ENCODE measurements around the gene ZBED2.

ZBED2 gene

DNA sequence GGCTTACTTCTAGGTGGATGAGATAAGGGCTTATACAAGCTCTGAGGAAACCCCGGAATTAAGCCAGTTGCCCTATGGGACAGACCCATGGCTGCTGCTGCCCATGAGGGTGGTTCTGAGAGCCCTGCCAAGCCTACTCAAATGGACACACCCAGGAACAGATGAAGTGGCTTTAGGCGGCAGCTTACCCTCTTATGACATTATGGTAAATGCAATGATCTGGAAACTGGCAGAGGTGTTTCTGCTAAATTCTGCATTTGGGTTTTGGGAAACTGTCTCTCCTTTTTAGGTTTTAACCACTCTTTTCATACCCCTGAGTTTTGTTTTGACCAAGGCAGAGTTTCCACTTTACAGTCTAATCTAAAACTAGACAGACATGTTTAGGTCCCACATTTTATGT is 9.0 kb upstream of the ZBED2 start:
- DNase-seq (ENCODE audit: low read depth in 2 of 2) = no peak

DNA sequence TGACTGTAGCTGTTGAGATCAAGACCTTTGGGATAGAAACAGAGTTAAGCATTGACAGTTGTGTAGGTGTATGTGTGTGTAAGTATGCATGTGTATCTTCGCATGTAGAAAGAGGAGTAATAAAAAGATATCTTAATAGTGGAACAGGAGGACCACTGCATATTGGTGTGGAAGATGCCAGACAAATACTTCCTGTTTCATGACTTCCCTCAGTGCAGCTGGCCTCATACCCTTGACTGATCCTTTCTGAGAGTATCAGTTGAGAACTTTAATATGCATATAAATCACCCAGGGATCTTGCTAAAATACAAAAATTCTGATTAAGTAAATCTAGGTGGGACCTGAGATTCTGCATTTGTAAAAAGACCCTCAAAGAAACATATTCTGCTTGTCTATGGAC is 8.5 kb upstream of the ZBED2 start:
- no peak for DNase-seq (ENCODE audit: low read depth in 2 of 2)

DNA sequence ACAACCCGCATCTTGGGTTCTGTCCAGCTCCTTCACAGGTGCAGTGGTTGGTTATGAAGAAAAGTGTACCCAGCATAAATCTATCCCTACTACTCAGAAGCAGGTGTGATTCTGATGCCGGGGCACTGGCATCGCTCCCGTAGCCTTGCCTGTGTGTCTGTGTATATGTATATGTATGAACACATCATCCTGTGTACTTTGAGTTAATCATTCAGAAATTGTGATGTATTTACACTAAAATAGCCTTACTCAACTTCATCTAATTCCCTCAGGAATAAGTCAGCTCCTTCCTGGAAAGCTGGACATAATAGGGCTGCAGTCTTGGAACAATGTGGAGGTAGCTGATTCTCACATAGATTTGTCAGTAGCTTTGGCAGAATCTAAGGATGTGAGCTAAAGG is 6.7 kb upstream of the ZBED2 start:
- no peak for DNase-seq (ENCODE audit: low read depth in 2 of 2)

DNA sequence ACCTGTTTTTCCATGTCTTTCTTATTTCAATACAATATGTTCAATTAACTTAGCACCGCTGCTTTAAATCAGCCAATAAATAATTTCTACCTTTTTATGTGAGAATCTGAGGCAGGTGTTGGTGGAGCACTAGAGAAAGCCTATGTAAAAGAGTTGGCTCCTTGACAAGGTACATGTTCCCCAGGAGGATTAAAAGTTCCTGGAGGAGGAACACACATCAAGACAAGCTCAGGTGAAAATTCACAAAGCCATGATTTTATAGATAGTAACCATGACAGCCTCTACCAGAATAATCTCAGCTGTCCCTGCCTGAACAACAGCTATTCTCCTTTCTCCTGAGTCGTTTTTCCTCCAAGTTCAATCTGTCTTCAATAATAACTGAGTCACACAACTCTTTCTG is 3.4 kb upstream of the ZBED2 start:
- no peak for DNase-seq (ENCODE audit: low read depth in 2 of 2)

DNA sequence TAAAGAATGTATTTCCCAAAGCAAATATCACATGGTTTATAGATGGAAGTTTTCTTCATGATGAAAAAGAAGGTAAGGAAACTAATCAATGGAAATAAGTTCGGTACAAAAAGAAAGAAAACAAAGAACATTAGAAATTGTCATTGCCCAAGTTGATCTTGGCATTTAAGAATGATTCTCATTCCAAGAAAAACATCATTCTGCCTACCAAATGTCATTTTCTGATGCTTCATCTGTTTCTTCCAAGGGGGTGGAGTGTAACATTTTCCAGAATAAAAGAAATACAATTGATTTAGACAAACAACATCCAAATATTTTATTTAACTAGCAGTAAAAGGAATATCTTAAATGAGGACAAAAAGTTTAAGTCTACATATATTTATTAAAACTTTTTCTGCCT is 3.0 kb upstream of the ZBED2 start:
- DNase-seq (ENCODE audit: low read depth in 2 of 2) = no peak

DNA sequence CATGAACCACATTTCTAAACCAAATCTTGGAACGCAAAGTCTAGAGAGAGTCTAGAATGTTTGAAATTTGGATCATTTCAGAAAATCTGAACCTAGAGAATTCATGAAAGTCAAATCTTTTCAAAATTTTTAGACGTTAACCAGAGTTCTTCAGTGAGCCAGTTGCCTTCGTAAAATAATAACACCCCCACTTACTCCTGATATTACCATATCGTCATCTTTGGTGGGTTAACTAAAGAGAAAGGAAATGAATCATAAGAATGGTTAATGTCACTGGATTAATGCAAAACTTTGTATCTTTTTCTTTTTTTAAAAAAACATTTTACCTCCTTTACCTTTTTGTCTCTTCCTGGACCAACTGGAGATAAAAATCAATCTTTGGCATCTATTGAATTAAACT is 1.2 kb upstream of the ZBED2 start:
- DNase-seq (ENCODE audit: low read depth in 2 of 2) = no peak

DNA sequence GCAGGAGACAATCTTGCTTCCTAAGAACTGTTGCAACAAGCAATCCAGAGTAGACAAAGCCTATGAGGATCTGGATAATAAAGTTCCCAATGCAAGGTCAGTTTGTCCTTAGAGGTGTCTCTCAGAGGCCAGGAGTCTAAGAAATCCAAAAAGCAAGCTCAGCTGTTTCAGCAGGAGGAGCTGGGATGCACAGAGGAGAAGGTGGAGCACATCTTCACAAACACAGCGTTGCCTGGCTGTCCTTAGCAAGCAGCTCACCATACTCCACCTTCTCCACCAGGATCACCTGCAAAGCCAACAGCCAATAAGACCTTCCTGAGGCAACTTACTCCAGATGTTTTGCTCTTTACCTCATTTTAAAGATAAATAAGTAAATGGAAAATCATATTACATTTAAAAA is 365 bp downstream of the ZBED2 start:
- no peak for DNase-seq (ENCODE audit: low read depth in 2 of 2)

DNA sequence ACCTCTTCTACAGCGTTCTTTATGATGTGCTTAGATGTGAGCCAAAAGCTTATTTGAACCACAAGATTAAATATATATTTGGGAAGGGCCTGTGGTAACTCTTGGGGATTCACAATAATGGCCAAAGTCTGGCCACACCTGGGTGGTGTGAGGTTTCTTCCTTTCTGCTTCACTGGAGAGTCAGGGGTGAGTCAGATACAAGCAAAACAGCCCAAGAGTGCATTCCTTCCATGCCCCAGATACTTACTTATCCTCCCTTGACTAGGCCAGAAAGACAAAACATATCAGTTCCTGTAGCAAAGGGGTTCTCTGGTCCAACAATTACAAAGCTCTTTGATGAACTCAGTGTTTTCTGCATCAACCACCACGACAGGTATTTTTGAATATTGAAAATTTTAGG is 941 bp downstream of the ZBED2 start:
- DNase-seq (ENCODE audit: low read depth in 2 of 2) = no peak

DNA sequence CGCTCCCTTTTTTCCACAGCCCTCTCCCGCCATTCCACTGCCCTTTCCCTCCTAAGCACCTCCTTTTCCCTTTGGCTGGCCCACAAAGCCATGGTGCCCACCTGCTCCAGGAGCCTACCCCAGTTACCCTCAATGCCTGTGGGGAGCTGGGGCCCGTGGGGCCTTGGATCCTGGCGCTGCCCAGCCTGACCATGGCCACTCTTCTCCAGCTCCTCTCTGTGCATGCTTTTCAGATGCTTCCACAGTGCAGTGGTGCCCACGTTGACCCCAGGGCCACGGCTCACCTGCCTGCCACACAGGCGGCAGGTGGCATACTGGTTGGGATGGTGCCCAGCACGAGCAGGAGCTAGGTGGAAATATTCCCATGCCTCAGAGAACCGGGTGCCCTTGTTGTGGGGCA is 1.5 kb downstream of the ZBED2 start:
- DNase-seq (ENCODE audit: low read depth in 2 of 2) = no peak

DNA sequence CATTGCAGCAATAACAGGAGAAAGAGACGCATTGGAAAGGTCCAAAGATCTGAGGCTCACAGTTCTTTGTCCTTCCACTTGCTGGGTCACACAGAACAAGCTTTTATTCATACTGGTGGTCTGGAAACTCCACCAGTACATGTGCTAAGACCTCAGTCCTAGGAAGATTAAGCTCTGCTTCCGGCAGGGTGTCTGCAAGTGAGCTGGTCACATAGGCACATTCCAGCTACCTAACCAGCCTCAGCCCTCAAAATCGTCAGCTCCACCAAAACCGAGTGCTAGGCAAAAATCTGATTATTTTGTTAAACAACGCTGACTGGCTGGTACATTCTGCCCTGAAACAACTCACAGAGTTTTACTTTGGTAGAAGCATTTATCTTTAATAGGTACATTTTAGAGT is 2.2 kb downstream of the ZBED2 start:
- DNase-seq (ENCODE audit: low read depth in 2 of 2) = no peak

DNA sequence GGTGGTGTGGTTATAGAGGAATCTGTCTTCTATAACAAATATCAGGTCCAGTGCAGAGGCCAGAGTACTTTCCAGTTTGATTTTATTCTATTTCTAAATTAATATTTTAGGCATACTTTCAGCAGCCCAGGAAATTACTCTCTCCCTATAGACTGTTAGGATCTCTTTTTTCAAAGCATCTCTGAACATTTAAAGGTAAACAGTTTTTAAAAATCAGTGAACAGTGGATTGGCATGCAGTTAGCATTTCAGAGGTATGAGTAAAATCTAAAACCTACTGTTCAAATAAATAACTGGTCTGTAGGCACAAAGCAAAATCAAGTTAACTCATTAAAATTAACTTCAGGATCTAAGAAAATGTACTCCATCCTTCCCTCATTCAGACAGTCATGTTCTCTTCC is 3.0 kb downstream of the ZBED2 start:
- DNase-seq (ENCODE audit: low read depth in 2 of 2) = no peak

DNA sequence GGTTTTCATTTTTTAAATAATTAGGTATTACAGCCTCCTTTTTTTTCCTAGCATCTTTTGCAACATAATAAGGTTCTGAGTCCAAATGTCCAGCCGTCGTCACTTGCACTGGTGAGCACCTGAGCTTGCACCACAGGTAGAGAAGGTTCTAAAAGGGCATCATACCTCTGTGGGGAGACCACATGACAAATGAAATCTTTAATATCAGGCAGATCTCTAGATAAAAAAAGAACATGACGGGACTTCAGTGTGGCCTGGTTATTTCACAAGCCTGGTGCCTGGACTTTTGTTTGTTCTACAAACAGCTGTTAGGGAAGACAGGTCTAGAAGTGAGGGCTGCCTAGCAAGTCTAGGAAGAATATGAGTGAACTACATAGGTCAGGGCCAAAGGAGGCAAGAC is 3.6 kb downstream of the ZBED2 start:
- DNase-seq (ENCODE audit: low read depth in 2 of 2) = no peak

DNA sequence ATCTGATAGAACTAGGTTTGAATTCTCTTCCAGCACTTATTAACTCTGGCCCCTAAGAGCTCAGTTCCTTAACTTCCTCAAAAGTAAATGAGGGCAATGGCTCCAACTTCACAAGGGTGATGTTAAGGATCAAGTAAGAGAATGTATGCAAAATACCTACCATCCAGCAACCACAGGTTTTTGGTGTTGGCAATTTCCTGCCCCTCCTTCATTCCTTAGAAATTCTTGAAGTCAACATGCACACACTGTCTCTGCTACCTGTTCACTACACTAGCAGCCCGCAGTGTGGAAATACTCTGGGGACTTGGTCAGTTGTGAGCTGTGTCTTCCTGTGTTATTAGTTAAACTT is 5.0 kb downstream of the ZBED2 start:
- no peak for DNase-seq (ENCODE audit: low read depth in 2 of 2)

DNA sequence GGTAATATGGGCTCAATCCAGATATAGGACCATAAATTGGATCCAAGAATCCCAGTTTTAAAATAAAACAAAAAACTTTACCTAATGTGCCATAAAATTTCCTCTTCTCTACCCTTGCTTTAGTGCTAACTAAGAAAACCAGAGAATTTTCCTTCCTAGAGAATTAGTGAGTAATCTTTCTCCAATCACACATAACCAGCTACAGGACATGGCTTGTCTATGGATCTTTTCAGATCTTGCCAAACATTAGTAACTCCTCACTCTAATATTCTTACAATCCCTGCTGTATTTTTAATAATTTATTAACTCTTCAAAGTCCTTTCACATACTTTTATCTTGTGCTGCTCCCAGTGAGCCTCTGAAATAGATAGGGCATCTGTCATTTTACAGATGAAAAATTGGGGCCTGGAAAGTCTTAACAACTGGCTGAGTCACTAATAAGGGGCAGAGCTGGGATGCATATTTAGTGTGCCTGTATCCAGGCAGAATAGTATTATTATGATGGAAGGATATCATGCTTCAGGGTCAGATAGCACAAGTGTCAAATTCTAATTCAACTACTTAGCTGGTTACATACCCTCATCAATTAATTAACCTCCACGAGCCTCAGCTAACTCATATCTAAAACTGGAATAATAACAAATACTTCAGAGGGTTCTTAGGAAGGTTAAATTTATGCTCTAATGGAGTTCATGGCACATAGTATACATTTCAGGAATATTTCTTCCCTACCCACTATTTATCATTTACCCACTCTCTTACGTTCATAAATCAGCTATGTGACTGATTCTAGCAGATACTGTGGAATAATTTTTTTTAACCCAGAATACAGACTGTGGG is 5.6 kb downstream of the ZBED2 start:
- DNase-seq (ENCODE audit: low read depth in 2 of 2) = no peak

DNA sequence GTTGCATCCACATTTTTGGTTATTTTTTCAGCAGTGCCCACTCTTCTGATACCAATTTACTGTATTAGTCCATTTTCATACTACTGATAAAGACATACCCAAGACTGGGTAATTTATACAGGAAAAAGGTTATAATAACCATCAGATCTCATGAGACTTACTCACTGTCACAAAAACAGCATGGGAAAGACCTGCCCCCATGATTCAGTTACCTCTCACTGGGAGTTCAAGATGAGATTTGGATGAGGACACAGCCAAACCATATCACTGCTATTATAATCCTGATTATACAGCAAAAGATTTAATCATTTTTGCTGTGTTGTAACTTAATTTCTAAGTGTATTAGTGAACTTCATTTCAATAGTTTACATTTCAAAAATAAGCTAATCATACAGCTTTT is 6.6 kb downstream of the ZBED2 start:
- DNase-seq (ENCODE audit: low read depth in 2 of 2) = no peak

DNA sequence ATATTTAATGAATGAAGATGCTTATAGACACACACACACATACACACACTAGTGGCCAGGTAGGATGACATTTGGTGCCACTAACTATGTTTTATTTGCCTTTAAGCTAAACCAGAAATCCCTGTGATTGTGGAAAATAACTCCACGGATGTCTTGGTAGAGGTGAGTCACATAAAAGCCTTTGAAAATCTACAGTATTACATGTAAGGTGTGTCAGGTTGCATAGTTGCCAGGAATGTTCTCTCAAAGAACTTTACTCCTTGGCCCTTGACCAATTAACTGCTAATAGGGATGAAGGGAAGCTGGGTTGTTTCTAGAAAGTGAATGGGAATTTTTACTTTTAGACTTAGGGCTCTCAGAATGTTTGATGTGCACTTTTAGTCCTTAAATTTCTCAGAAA is 9.9 kb downstream of the ZBED2 start:
- no peak for DNase-seq (ENCODE audit: low read depth in 2 of 2)

DNA sequence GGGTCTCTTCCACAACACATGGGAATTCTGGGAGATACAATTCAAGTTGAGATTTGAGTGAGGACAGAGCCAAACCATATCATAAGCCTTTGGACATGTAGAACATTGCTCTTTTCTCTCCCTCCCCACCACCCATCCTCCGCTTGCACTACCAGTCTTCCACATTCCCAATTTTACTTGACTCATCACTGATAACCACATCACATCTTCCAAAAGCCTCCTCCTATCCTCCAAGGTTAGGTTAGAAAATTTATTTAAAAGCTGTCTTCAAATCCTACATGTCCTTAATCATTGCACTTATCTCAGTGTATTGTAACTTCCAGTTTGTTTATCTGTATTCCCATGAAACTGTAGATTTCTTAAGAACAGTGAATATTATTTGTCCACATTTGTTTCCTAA is 10.4 kb downstream of the ZBED2 start:
- no peak for DNase-seq (ENCODE audit: low read depth in 2 of 2)

DNA sequence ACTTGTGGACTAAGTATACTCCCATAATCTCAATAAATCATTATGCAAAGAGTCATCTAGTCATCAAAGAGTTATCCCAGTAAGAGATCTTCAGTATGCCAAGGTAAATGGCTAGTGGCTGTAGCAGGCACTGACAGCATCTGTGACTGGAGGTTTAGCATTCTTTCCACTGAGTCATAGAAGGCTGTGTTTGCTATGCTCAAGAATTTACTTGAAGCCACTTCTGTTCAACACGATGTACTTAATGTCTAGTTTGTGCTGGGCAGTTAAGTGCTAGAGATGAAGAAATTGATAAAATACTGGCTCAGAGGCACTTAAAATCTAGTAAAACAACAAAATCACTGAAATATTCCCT is 13.0 kb downstream of the ZBED2 start:
- no peak for DNase-seq (ENCODE audit: low read depth in 2 of 2)

DNA sequence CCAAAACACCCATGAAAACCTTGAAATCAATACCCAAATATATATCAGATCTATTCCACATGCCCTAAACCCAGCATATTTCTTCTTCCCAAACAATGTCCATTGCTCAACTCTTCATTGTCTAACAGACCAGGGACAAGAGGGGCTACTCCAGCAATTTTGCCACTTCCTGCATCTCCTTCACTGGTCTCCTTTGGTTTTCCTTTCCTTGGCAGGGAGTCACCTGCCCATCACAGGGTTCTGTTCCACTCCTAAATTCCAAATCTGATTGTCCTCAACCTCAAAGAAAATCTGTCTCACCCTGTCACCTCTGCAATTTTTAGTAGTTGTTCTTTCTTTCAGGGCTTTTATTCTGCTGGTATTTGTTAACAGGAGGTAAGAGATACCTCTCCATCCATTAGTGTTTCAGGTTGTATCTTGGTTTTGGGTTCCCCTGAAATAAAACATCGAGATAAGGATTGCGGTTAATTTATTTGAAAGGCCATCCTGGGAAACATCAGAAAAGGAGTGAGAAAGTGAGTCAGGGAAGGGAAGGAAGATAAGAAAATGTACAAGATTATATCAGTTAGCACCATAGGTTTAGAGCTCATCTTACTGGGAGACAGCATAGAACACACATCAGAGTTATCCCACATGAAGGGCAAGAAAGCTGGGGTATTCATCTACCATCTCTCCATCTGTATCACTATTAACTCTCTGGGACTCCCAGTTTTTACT is 13.6 kb downstream of the ZBED2 start:
- DNase-seq (ENCODE audit: low read depth in 2 of 2) = no peak

DNA sequence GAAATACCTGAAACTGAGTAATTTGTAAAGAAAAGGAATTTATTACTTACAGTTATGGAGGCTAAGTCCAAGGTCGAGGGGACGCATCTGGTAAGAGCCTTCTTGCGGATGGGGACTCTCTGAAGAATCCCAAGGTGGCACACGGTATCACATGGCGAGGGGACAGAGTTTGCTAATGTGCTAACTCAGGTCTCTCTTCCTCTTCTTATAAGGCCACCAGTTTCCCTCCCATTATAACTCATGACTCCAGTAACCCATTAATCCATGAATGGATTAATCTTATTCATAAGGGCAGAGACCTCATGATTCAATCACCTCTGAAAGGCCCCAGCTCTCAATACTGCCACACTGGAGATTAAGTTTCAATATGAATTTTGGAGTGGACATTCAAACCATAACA is 15.7 kb downstream of the ZBED2 start:
- no peak for DNase-seq (ENCODE audit: low read depth in 2 of 2)

DNA sequence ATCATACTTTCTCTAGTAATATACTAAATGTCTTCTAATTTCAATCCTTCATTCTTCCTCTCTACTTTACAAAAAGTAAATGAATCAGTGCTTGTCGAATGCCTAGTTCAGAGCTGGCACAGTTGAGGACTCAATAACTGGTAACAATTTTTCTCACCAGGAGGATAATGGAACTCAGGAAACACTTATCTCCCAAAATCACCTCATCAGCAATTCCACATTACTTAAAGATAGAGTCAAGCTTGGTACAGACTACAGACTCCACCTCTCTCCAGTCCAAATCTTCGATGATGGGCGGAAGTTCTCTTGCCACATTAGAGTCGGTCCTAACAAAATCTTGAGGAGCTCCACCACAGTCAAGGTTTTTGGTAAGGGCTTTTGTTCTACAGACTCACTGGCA is 16.3 kb downstream of the ZBED2 start:
- DNase-seq (ENCODE audit: low read depth in 2 of 2) = no peak

DNA sequence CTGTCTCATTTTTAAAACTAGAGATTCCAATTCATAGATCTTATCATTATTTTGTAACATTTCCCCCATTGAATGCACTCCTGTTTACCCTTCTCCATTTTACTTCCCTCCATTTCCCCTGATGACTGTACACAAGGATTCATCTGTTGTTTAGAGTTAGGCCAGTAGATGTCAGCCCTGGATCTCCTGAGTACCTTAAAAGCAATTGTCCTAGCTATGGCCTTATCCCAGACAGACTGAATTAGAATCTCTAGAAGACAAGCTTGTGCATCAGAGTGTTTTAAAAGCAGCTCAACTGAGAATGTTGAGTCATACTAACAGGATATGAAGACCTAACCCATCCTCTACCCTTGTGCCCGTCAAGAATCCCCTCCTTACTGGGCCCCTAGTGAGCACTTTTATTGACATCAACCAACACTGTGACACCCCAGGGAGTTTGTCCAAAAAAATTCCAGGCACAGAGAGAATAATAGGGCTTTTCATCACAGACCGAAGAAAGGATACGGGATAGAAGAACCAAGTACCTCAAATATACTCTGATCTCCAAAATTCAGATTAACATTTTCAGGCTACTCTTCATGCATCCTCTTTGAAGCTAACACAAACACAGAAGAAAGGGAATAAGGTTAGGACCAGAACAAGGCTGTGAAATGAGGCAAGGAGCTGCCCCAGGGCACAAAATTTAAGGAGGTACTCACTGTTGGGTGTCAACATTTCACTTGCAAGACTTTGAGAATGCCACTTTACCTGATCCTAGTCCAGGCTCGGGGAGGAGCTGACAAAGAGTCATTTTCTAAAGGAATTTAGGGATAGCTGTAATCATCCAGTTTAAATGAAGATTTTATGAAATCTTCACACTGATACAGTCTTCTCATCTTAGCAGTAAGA is 17.1 kb downstream of the ZBED2 start:
- no peak for DNase-seq (ENCODE audit: low read depth in 2 of 2)

DNA sequence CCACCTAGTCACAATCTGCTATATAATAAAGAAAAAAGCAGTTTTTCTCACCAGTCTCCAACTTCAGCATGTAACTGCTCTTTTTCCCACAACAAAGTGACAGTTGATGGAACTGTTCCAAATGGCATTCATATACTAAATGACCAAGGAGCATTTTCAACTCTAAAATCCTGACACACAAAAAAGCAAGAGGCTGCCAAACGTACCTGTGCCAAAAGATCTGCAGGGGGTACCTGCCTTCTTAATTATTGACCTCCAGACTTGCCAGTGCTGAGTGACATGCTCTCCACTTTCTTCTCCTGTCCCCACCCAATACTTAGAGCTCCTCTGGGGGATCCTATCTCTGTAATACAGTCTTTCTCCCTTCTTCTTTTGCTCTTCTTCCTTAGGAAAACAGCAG is 18.0 kb downstream of the ZBED2 start:
- no peak for DNase-seq (ENCODE audit: low read depth in 2 of 2)

Data from activated CD8-positive, alpha-beta memory T cell treated with anti-CD3 and anti-CD28 coated beads for 4 hours (primary cell).